ENCODE data around the gene KAT2B.

KAT2B gene

GRCh38 chr3:20148466-20148865 is 108.2 kb downstream of the KAT2B start:
- no peak for DNase-seq

- DNase-seq: no peak
Measured at GRCh38 chr3:20154078-20154477, 113.8 kb downstream of the KAT2B start.

GRCh38 chr3:20154928-20155327 is 114.7 kb downstream of the KAT2B start:
- DNase-seq: no peak

DNA sequence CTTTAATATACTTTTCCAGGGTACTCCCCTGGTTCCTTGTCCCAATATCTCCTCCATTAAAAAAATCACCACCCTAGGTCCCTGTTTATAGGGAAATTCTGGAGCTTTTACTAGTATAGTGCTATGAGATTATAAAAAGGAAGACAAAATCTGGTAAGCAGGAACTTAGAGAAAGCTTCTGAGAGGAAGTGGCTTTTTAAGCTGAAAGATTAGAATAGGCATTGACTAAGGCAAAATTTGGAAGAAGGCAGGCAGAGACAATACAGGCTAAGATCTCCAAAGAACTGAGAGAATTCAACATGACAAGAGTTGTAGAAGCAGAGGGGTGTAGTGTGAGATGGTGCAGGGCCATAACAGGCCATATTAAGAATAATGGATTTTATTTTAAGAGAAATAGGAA is 120.0 kb downstream of the KAT2B start:
- no peak for DNase-seq

GRCh38 chr3:20161714-20162113 is 121.5 kb downstream of the KAT2B start:
- no peak for DNase-seq

GRCh38 chr3:20173844-20174410 is 133.7 kb downstream of the KAT2B start:
- DNase-seq: no peak

GRCh38 chr3:20181276-20181675 is 141.0 kb downstream of the KAT2B start:
- DNase-seq: no peak

- no peak for DNase-seq
Measured at GRCh38 chr3:20182206-20182605, 142.0 kb downstream of the KAT2B start.

- DNase-seq: peak; percentile 20
Measured at GRCh38 chr3:20185331-20185678, 145.1 kb downstream of the KAT2B start.

GRCh38 chr3:20185679-20186599 is 145.7 kb downstream of the KAT2B start, which contains the start of gene SGO1:
Gene SGO1 (minus strand): TSS chr3:20186206. CDS start chr3:20184027, 2,179 bp downstream.
- DNase-seq: peak; percentile 100

DNA sequence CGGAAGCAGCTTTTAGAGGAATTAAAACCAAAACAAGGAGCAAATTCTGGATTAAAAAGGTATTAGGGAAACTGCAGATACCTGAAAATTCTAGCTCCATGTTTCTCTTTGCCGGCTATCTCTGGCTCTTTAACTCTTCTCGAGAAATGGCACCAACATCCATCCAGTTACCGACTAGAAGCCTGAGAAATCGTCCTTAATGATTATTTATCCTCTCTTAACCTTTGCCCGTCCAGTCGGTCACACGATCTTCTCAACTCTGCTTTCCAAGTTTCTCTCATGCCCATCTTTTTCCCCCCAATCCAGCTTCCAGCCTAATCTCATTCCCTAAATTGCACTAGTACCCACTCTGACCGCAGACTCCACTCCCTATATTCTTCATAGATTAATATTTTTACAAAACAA is 146.4 kb downstream of the KAT2B start:
- DNase-seq: no peak

- no peak for DNase-seq
Measured at GRCh38 chr3:20190991-20191390, 150.7 kb downstream of the KAT2B start.

- DNase-seq: no peak
Measured at GRCh38 chr3:20194793-20195460, 154.7 kb downstream of the KAT2B start.

DNA sequence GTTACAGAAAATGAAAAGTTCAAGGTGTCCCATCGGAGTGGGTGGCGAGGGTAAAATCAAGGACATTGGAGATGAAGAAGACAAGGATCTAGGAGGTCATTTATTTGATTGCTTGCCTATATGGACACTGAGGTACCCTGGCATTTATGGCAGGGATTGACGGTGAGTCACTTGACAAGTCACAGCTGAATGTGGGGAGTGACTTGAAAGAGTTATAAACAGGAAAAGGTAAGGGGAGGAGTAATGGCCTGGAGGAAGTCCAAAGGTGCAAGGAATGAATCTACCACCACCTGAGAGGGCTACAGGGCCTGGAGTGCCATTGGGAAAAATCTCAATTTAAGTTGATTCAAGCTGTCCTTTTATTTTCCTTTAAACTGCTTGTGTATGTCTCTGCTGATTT is 157.5 kb downstream of the KAT2B start:
- no peak for DNase-seq

GRCh38 chr3:20201143-20201542 is 160.9 kb downstream of the KAT2B start:
- DNase-seq: no peak

Measured in activated CD4-positive, alpha-beta T cell treated with anti-CD3 and anti-CD28 coated beads for 48 hours (primary cell).